ENCODE measurements around the gene KLHL40. TPM values are rescaled to one million over a fixed set of nuclear protein-coding genes. Genes with fewer than 3 reads are reported as not detected.

Gene KLHL40
- polyA plus RNA-seq, 2 of the 4 experiments (the other 2 are of a cell fraction): not detected

- TF ChIP-seq HOXB13 (CRISPR knock-in tag; IDR thresholded peaks at IDR 0.05; ENCODE audit: low read depth) (no peak), PHF8 (IDR thresholded peaks at IDR 0.05; ENCODE audit: borderline replicate concordance, low read depth) (no peak), ZFP36 (IDR thresholded peaks at IDR 0.05; ENCODE audit: borderline replicate concordance, partially characterized antibody) (no peak)
These were observed 9.4 kb upstream of the KLHL40 start (continued) for GRCh38 chr3:42675909-42676308.

- DNase-seq (ENCODE audit: low read depth in 1 of 2, low spot score in 1 of 2) (no peak), ATAC-seq (no peak), FAIRE-seq (no peak)
- 38% methylated on average over 2 of the region's 2 CpGs for WGBS (ENCODE audit: missing lambda C conversion rate)
- ChIA-PET CTCF (no interaction called here), POLR2A (no interaction called here)
- no peak overlapping the region for H3K27ac ChIP-seq
- no peak overlapping the region for H3K4me3 ChIP-seq
- peaks cover 10% of the 10 kb centered on the region; the same call in 2 of the 3 replicates for H3K9me3 ChIP-seq
- peaks cover 2% of the 10 kb centered on the region; the same call in 1 of the 3 replicates for H3K4me1 ChIP-seq
- TF ChIP-seq MAZ (IDR thresholded peaks at IDR 0.05; ENCODE audit: borderline replicate concordance, low read depth, low read length): no peak
- TF ChIP-seq GATA3 (IDR thresholded peaks at IDR 0.05; ENCODE audit: borderline replicate concordance): no peak
- TF ChIP-seq RCOR1 (IDR thresholded peaks at IDR 0.05; ENCODE audit: low read depth, low read length): no peak
- no peak for TF ChIP-seq HEYL (CRISPR knock-in tag; IDR thresholded peaks at IDR 0.05)
- TF ChIP-seq RARB (CRISPR knock-in tag; IDR thresholded peaks at IDR 0.05): no peak
- TF ChIP-seq POLR2A (IDR thresholded peaks at IDR 0.05; ENCODE audit: low read length): no peak
- no peak for TF ChIP-seq TFCP2L1 (CRISPR knock-in tag; IDR thresholded peaks at IDR 0.05)
- TF ChIP-seq, protein P1, sequence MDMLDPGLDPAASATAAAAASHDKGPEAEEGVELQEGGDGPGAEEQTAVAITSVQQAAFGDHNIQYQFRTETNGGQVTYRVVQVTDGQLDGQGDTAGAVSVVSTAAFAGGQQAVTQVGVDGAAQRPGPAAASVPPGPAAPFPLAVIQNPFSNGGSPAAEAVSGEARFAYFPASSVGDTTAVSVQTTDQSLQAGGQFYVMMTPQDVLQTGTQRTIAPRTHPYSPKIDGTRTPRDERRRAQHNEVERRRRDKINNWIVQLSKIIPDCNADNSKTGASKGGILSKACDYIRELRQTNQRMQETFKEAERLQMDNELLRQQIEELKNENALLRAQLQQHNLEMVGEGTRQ (IDR thresholded peaks at IDR 0.05): no peak
- TF ChIP-seq, protein P2, sequence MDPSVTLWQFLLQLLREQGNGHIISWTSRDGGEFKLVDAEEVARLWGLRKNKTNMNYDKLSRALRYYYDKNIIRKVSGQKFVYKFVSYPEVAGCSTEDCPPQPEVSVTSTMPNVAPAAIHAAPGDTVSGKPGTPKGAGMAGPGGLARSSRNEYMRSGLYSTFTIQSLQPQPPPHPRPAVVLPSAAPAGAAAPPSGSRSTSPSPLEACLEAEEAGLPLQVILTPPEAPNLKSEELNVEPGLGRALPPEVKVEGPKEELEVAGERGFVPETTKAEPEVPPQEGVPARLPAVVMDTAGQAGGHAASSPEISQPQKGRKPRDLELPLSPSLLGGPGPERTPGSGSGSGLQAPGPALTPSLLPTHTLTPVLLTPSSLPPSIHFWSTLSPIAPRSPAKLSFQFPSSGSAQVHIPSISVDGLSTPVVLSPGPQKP (IDR thresholded peaks at IDR 0.05; ENCODE audit: low read depth, low read length): no peak
- H3K4me2 ChIP-seq: no peak overlapping the region
These were observed 6.9 kb upstream of the KLHL40 start for GRCh38 chr3:42678447-42678846.

- Histone ChIP-seq H3K4me3 (no peak overlapping the region), H3K9me3 (peaks cover 7% of the 10 kb centered on the region; the same call in 2 of the 3 replicates), H3K4me1 (peaks cover 9% of the 10 kb centered on the region; the same call in 1 of the 3 replicates), H3K27ac (no peak overlapping the region), H3K4me2 (no peak overlapping the region)
- 24% methylated on average over 1 of the region's 1 CpG for WGBS (ENCODE audit: missing lambda C conversion rate)
- FAIRE-seq: no peak
- ATAC-seq: no peak
- CTCF ChIA-PET: no interaction called here
- no peak for DNase-seq (ENCODE audit: low read depth in 1 of 2, low spot score in 1 of 2)
- no peak for TF ChIP-seq RARB (CRISPR knock-in tag; IDR thresholded peaks at IDR 0.05)
- TF ChIP-seq EP300 (IDR thresholded peaks at IDR 0.05): no peak
- TF ChIP-seq PBX3 (IDR thresholded peaks at IDR 0.05): no peak
- TF ChIP-seq, protein P1 (IDR thresholded peaks at IDR 0.05): no peak
- TF ChIP-seq, protein P3, sequence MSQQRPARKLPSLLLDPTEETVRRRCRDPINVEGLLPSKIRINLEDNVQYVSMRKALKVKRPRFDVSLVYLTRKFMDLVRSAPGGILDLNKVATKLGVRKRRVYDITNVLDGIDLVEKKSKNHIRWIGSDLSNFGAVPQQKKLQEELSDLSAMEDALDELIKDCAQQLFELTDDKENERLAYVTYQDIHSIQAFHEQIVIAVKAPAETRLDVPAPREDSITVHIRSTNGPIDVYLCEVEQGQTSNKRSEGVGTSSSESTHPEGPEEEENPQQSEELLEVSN (IDR thresholded peaks at IDR 0.05; ENCODE audit: borderline replicate concordance, low read depth): no peak
- no peak for TF ChIP-seq HDAC2 (IDR thresholded peaks at IDR 0.05)
- no peak for TF ChIP-seq SREBF2 (IDR thresholded peaks at IDR 0.05)
- no peak for TF ChIP-seq FOSL2 (IDR thresholded peaks at IDR 0.05)
- no peak for TF ChIP-seq FOSL2 (CRISPR knock-in tag; IDR thresholded peaks at IDR 0.05)
- no peak for TF ChIP-seq BHLHE40 (IDR thresholded peaks at IDR 0.05; ENCODE audit: low read depth, low read length)
- TF ChIP-seq, protein P2 (IDR thresholded peaks at IDR 0.05; ENCODE audit: low read depth, low read length): no peak
- TF ChIP-seq ZSCAN20 (CRISPR knock-in tag; IDR thresholded peaks at IDR 0.05): no peak
- TF ChIP-seq ZC3H11A (IDR thresholded peaks at IDR 0.05): no peak
- TF ChIP-seq MAZ (IDR thresholded peaks at IDR 0.05; ENCODE audit: borderline replicate concordance, low read depth, low read length): no peak
- TF ChIP-seq, protein P4, sequence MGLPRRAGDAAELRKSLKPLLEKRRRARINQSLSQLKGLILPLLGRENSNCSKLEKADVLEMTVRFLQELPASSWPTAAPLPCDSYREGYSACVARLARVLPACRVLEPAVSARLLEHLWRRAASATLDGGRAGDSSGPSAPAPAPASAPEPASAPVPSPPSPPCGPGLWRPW (IDR thresholded peaks at IDR 0.05): no peak
- TF ChIP-seq EHF (CRISPR knock-in tag; IDR thresholded peaks at IDR 0.05): no peak
- no peak for TF ChIP-seq HOXB13 (CRISPR knock-in tag; IDR thresholded peaks at IDR 0.05; ENCODE audit: low read depth)
- no peak for TF ChIP-seq POLR2AphosphoS2 (conservative IDR thresholded peaks at IDR 0.05; ENCODE audit: low read length)
- TF ChIP-seq TFCP2L1 (CRISPR knock-in tag; IDR thresholded peaks at IDR 0.05): no peak
- TF ChIP-seq TP53 (CRISPR knock-in tag; IDR thresholded peaks at IDR 0.05): no peak
- no peak for TF ChIP-seq HOXA7 (CRISPR knock-in tag; IDR thresholded peaks at IDR 0.05)
- POLR2A ChIA-PET: no interaction called here
These were observed 5.1 kb upstream of the KLHL40 start for GRCh38 chr3:42680271-42680670.

Data from A549 (cell line).